HG02870 (cell line): ENCODE data around the gene COX6A1.
"Not testable (repeated sequence)": the region's sequence is repeated elsewhere in the genome, so short reads cannot be mapped to it uniquely, and the experiment has no call there.

Experiments
- ATAC-seq: cut with Tn5 transposase; IDR thresholded peaks from one replicate; pipeline ENCODE4 v1.9.1; 2021; ENCODE audit warnings: mild to moderate bottlenecking, moderate library complexity; ENCODE audit not compliant: unreplicated experiment

COX6A1 gene

GRCh38 chr12:120425797-120426196, 12.1 kb upstream of the COX6A1 start:
- no peak for ATAC-seq

DNA sequence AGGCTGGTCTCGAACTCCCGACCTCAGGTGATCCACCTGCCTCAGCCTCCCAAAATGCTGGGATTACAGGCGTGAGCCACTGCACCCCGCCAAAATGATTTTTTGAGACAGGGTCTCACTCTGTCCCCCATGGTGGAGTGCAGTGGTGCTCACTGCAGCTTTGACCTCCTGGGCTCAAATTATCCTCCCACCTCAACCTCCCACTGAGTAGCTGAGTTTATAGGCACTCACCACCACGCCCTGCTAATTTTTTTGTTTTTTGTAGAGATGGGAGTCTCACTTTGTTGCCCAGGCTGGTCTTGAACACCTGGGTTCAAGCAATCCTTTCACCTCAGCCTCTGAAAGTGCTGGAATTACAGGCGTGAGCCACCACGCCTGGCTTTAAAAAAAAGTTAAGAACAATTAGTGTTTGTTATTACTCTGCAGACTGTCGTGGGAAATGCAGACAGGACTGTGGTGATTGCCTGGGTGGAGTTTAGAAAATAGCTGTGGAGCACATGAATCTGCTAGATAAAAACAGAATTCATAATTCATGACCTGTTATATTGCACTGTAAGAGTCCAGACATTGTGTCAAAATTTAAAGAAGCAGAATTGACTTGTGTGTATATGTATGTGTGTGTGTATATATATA, 9.2 kb upstream of the COX6A1 start:
- no peak for ATAC-seq

DNA sequence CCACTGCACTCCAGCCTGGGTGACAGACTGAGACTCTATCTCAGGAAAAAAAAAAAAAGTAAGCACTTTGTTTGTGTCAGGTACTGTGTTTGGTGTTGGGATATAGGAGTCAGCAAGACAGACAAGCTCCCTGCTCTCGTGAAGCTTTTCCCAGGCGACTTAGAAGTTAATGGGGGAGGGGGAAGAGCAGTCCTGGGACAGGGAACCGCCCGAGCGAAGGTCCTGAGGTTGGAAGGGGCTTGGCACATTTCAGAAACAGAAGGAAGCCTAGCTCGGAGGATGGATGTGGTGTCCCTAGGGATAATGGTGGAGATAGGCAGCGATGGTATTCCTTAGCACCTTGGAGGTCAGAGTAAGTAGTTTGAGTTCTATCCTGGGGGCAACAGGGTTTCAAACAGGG, 8.5 kb upstream of the COX6A1 start:
- ATAC-seq, result no peak

DNA sequence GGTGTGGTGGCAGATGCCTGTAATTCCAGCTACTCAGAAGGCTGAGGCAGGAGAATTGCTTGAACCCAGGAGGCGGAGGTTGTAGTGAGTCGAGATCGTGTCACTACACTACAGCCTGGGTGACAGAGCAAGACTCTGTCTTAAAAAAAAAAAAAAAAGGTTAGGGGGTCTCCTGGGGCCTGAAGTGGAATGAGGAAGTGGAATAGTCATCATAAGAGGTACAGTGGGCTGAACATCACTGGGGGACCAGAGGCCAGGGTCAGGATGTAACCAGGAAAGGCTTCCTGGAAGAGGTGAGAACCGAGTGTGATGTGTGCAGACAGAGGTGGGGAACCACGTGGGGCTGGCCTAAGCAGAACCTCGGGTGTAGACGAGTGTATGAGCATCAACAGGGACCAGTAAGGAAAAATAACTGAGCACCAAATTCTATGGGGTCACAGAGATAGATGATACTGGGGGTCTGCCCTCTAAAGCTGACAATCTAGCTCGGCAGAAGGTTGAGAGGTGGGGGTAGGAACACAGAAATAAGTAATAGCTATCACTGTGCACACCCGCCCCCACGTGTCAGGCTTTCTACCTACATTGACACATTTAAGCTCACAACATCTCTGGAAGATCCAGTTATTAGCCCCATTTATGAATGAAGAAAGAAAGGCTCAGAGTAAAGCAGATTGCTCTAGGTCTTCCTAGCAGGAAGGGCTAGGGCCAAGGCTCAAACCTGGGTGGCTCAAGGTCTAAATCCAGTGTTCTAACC, 5.0 kb upstream of the COX6A1 start:
- ATAC-seq, result no peak

- ATAC-seq, result peak; percentile 3
Measured at GRCh38 chr12:120438495-120439198, 734 bp downstream of the COX6A1 start.

GRCh38 chr12:120439646-120440247, 1.8 kb downstream of the COX6A1 start:
- ATAC-seq, result no peak

GRCh38 chr12:120444676-120445075, 6.8 kb downstream of the COX6A1 start:
- ATAC-seq, result no peak

DNA sequence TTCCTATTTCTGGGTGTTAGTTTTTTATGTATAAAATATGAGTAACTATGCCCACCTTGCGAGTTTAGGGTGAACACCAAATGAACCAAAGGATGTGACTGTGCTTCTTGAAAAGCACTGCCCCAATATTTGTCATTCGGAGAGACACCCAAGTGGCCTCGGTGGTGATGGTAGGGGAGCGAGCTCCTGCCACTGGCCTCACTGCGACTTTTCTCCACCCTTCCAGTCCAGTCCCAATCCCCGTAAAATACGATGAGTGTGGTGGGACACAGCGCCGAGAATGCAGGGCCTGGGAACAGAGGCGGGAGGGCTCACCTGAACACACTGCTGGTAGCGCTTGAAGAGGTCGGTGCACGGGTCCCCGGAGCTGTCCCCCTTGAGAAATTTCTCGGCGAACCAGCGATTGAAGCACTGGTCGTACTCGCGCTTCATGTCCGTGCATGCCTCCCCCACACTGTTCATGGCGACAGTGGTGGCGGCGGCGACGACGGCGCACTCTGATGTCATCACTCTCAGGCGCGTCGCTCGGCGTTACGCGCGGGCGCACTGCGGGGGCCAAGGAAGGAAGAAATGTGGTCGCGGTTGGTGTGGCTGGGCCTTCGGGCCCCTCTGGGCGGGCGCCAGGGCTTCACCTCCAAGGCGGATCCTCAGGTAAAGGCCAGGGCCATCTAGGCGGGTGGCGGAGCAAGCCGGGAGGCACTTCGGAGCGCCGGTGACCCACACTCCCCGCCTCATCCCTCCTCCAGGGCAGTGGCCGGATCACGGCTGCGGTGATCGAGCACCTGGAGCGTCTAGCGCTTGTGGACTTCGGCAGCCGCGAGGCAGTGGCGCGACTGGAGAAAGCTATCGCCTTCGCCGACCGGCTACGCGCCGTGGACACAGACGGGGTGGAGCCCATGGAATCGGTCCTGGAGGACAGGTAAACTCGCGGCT, 8.3 kb downstream of the COX6A1 start, which contains the start of the genes GATC and TRIAP1:
Gene GATC, plus strand, starts transcription at position 534 of the 933 bp plus-strand sequence. Its CDS starts 37 bp downstream, at position 571.
Gene TRIAP1, minus strand, starts transcription at position 474 of the 933 bp plus-strand sequence. Its CDS starts 12 bp downstream, at position 462.
- ATAC-seq, result peak; percentile 79

DNA sequence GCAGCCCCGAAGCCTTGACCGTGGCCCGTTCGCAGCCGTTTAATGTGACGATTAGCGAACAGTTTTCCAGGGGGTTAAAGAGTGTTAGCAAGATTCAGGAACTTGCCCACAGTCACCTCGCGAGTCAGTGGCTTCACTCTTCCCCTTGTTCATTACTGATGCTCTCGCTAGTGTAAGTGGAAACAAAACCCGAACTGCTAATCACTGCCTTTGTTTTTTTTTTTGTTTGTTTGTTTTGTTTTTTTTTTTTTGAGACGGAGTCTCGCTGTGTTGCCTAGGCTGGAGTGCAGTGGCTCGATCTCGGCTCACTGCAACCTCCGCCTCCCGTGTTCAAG, 8.9 kb downstream of the COX6A1 start:
- ATAC-seq, result not testable (repeated sequence)

- ATAC-seq, result no peak
Measured at GRCh38 chr12:120447992-120448391, 10.1 kb downstream of the COX6A1 start.

GRCh38 chr12:120452524-120452923, 14.6 kb downstream of the COX6A1 start:
- not testable (repeated sequence) for ATAC-seq

DNA sequence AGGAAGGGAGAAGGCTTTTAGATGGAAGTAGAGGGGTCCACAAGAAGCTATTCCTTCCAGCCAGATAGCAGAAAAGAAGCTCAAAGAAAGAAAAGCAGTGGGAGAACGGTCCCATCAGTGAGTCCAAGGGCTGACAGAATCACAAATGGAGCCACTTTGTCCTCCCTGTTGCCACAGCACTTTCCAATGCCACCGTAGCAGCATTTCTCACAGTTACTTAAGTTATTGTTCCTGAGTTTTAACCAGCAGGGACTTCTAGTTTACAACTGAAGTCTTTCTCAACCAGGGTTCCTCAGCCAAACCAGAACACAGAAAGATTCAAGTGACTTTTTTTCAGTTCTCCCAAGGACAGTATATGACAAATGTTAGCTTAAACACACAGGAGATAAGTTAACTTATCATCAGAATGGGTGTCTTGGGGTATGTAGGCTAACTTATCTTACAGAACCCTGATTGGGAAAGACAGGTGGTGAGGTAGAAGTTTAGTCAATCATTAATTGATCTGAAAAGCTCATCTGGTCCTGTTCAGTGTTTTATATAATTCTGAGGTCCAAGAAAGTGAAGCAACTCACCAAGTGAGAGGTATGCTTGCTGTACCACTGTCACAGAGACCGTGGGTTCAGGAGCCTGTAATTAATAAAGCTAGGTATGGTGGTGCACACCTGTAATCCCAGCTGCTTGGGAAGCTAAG, 15.3 kb downstream of the COX6A1 start:
- no peak for ATAC-seq

GRCh38 chr12:120453977-120454376, 16.1 kb downstream of the COX6A1 start:
- no peak for ATAC-seq

DNA sequence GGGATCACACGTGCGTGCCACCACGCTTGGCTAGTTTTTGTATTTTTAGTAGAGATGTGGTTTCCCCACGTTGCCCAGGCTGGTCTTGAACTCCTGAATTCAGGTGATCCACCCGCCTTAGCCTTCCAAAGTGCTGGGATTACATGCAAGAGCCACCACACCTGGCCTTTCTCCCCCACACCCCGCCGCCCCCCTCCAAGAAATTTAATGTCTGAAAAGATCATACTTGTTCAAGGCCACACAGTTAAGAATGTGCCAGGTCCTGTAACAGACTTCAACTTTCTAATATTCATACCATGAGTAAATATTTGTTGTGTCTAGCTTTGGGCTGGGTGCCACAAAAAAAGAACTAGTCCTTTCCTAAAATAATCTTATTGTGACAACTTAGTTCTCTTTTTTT, 17.4 kb downstream of the COX6A1 start:
- no peak for ATAC-seq

DNA sequence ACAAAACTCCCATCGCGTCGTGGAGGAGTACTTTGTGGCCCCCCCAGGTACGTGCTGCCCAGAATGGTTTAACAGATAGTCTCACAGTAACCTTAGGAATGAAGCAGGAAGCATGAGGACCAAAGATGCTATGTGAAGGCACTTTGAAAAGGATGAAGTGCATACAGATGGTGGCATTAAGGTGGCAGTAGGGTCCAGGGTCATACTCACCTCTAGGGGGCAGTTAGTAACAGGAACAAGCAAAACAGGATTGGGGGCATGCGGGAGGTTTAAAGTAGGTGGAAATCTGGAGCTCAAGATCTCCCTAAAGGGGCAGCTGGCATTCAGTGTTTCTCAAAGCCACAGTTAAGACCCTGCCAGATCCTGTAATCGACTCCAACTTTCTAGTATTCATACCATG, 19.2 kb downstream of the COX6A1 start:
- ATAC-seq, result no peak

DNA sequence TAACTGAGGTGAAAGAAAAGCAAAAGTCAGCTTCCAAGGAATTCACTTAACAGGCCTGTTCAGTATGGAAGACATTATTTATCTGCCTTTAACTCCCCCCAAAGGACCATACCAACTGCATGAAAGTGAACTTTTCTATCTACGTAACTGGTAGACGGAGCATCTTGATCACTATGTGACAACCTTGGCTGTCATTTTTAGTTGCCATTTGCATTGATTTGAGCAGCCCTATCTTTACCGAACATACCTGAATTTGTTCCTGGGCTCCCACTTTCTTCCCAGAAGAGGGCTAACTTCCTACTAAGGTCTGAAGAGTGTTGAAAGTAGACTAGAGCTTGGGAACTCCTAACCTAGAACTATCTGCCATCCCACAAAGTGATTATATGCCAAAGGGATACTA, 22.2 kb downstream of the COX6A1 start:
- no peak for ATAC-seq

- no peak for ATAC-seq
Measured at GRCh38 chr12:120462099-120462640, 24.3 kb downstream of the COX6A1 start.

DNA sequence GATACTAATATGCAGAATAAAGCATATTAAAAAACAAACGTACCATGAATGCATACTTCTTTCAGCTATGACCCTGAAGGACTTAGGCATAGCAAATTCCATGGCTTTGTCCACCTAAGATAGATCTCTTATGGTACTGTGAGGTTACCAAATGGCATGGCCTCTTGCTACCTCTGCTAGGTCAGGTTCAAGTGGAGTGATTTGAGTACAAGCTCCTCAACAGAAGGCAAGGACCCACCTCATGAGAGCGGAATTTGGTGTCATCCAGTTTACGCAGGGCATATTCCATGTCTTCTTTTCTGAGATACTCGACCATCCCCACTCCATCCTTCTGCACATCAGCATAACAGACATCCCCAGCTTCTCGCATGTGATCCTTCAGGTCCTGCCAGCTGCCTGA, 25.8 kb downstream of the COX6A1 start:
- ATAC-seq, result no peak

DNA sequence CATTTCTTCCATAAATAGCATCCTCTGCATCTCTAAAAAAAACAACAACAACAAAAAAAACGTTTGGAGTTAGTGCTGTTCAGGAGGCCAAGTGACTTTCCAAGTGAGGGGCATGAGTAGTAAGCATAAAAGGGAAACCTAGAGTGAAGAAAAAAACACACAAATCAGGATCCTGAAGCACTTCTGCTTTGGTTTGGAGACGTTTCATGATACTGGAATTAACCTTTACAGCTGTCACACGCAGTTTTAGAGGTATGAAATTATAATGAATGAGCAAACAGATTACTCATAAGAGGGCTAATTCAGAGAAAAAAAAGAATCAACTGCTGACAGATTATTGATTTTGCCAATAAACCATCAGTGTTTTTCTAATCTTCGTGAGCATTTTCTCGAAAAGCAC, 27.8 kb downstream of the COX6A1 start:
- ATAC-seq, result no peak
